NCI-H2196 (cell line): ENCODE results near the gene CHCHD6.

Experiments
- DNase-seq: peaks from one replicate; lab custom pipeline; 2025; ENCODE audit not compliant: unreplicated experiment; lab: John Stamatoyannopoulos, UW

Gene CHCHD6

DNA sequence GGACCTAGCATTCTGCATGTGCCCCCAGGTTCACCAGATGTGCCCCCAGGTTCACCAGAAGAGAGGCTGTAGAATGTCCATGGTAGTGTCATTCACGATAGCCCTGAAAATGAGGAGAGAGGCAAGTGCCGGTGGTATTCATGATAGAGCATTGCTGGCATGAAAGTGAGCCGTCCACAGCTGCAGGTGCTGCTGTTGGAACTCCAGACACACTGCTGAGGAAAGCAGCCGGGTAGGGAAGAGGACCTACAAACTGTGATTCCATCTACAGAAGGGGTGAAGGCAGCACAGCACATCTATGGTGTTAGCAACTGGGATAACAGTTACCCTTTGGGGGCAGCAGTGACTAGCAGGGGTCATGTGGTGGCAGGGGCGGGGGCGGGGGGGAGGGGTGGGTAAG, 153.9 kb downstream of the CHCHD6 start:
- no peak for DNase-seq

DNA sequence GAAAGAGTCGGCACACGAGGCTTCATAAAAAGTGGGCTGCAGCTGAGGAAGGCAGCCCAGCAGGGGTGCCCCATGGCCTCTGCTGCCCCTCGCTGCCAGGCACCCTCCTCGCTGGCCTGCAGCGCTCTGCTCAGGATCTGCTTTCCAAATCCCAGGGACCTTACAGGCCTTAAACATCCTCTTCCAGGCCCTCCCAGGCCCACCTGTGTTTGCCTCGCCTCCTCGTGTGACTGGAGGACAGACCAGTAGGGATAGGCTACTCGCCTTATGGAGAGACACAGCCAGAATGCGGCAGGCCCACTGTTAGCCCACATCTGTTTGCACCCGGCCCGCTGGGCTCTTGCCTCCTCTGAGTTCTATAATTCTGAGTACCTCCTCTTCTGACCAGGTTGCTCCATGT, 154.4 kb downstream of the CHCHD6 start:
- DNase-seq: no peak

DNA sequence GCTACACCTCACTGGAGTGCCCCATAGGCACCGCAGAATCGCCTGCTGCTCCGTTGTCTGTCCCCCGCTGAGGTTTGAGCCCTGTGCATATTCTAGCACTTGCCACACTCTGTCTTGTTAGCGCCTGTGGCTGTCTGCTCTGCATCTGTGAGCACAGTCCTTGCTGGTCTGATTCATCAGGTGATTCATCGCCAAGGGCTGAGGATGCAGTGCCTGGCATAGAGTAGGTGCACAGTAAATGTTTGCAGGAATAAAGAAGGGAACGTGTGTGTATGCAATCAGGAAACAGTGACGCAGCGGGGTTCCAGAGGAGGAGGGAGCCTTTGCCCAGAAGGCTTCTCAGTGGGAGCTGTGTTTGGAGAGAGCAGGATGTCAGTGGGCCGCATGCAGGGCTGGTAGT, 154.8 kb downstream of the CHCHD6 start:
- no peak for DNase-seq

DNA sequence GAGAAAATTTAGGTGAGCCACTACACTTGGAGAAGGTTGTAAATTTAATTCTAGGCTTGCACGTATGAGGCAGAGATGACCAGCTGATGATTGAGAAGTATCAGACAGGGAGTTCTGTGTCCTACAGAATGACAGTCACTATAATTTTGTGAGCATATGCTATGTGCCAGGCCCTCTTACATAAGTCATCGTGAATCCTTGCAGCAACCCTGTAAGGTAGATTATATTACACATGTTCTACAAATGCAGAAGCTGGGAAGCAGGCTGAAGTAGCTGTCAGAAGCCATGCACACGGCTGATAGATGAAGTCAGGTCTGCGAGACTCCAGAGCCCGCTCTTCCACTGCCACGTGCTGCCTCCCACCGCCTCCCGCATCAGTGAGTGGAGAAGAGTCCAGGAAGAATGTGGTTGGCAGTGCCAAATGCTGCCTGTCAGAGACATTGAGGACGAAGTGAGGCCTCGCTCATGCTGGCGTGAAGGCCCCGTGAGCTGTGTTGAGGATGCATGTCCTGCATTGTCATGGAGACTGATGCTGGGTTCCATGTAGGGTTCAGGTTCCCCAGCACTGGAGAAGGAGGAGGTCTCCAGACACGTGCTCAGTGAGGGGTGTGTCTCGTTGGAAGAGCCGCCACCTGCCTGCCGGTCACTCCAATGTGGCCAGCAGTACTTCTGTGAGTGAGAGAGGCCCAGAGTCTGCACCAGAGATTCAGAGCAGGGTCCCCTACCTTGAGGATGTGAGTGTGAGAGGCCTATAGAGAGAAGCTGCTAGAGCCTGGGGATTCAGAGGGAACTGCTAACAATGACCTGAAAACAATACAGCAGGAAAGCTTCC, 155.6 kb downstream of the CHCHD6 start:
- no peak for DNase-seq

DNA sequence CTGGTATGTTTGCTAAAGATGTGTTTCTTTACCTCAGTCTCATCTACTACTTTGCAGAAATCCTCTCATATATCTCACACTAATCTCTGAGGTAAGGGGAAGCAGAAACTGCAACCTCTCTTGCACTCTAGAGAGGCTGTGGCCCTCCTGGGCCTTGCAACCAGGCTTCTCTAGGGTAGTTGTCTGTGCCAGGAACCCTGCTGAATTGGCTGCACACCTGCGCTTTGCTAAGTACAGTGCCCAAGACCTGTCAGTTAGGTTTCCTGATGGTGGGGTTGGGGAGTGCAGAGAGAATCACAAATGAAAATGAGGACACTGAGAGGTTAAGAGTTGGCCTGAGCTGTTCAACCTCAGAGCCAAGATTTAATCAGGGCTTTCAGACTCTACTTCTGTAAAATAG, 161.7 kb downstream of the CHCHD6 start:
- DNase-seq: no peak

DNA sequence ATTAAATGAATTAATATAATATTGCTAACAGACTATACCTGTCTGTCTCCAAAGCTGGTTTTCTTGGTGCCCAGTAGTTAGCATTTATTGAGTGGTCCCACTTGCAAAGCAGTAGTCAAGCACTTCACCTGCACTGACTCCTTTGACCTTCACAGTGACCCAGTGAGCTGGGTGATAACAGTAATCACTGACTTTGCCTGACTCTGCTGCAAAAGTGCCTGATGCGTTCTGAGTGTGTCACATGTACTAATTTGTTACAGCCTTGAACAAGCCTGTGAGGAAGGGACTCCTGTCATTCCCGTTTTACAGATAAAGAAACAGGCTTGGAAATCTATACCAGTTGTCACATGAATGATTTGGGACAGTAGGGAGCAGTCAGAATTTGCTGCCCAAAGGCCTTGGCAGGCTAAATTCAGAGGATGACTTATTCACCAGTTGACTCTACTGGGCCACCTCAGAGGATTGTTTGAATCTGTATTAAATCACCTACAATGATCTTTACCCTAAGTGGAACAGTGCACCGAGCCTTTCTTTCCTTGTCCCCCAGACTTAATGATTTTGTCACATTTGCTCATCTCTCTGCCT, 162.2 kb downstream of the CHCHD6 start:
- no peak for DNase-seq

DNA sequence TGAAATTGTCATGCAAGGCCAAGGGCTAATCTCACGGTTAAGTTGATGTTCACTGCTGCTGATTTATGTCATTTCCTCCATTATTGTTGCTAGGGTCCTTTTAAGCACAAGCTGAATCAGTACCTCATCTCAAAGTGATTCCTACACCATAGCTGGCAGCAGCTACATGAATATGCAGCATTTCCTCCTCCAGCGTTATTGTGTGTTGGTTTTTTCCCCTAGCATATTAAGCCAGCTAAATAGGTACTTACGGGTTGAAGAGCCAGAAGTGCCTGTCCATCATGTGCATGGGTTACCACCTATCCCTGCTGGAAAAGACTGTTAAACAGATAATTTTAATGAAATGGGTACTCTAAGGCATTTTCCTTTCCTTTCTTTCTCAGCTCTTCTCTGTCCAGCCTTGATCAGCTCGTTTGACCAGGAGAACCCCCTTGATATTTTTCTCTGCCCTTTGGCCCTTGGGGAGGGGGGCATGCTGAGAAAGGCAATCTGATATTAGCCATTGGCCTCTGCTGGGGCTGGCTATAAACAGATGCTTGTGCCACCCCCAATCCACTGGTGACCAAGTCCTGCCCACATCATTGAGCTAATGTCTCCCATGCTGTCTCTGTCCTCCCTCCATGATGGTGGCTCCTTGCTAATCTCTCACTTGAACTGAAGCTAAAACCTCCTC, 163.3 kb downstream of the CHCHD6 start:
- DNase-seq: no peak

DNA sequence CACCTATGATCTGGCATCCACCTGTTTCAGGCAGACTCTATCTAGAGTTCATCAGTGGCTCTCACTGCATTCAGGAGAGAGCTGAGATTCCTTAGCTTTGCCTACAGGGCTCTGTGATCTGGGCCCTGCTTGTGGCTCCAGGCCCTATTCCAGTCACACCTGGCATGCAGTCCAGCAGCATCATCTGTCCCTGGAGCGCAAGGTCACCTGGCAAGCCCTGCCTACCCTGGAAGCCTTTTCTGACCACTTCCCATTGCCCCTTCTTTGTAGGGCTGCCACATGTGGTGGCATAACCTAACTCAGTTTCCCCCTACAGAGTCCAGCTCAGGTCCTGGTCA, 163.8 kb downstream of the CHCHD6 start:
- no peak for DNase-seq

DNA sequence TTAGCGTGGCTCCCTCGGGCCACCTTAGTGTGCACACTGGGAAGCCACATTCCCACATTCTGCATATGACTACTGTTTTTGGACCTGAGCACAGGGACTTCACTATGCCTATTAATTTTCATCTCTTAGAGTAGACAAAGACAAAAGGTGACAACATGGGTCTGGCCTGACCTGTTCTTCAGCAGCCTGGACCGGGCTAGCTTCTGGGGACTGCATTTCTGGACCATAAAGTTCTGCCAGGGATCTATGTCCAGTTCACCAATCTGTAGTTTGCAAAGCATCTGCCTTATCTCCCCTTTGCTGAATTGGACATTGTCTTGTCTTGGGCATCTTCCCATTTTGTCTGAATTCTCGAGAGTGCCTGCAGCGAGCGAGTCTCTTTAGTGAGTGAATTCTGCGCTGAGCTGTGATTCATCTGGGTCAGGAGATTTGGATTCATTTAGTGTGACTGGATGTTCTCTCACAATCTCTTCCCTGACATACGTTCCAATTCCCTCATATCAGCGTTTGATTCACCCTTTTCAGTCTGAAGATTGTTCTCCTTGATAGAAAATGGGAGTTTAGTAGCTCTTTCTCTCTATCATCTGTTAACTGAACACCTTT, 166.7 kb downstream of the CHCHD6 start:
- no peak for DNase-seq

DNA sequence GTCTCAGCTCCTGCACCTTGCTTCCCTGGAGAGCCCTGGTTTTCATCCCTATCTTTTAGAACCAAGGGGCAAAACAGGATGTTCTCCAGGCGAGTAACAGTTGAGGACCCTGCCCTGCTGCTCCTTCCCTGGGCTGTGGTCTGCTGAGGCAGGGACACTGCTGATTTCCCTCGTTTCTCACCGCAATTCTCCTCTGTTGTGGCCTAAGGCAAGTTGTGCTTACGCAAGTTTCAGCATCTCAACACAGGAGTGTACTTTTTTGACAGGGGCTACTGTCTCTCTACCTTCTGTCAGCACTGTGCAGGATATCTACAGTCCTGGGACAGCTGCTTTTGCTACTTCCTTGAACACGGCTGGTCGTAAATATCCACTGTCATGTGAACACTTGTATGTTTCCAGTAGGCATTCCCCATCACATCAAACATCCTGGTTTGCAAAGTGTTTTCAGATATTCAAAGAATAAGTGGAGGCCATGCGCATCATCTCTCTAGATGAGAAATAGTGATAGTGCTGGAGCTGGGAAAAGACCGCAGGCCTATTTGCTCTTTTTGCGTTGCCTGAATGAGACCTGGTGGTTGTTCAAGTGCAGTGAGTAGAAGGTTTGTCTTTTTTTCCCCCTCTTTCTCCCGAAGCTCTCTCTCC, 168.8 kb downstream of the CHCHD6 start:
- DNase-seq: no peak

DNA sequence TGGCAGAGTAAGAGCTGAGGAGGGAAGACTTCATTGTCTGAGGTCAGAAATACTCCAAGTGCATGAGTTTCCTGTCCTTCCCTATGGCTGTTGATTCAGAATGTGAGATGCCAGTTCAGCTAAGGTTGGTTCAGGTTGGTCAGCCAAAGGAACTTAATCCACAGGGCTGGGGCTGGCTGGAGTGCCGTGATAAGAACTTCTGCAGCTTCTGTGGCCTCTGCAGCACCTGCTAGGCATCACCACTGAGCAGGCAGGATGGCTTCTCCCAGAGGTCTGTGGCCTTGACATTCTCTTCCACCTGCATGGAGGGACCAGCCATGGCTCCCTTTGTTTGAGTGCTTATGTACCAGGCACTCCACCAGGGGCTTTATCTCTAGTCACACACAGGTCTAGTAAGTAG, 169.4 kb downstream of the CHCHD6 start:
- no peak for DNase-seq

DNA sequence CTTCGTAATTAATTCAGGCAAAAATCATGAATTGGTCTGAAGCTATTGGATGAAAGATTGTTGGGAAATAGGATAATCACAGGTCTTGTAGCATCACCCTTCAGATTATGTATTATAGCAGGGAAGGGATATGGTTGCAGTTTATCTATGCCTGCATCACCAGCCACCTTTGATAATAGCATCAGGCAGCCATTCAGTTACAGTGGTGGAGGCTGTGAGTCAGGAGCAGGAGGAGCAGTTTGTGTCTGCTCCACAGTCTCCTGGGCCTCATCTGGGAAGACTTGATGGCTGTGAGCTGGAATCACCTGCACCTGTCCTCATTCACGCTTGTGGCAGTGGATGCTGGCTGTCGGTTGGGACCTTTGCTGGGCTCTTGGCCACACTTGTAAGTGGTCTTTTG, 174.6 kb downstream of the CHCHD6 start:
- no peak for DNase-seq

DNA sequence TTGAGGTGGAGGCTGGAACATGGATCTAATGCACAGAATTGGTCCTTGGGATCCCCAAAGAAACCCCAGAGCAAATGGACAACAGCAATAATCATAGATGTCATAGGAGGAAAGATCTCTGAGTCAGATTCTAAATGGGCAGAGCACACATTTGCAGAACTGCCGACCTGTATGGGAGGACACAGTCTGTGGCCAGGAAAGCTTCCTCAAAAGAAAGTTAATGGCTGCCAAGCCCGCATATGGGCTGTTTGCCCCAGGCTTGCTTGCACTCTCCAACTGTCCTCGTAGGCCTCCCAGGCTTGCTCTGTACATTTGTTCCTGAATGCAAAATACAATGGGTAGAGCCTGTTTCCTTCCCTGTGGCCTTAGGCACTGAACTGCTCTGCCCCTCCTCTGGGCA, 176.9 kb downstream of the CHCHD6 start:
- no peak for DNase-seq

DNA sequence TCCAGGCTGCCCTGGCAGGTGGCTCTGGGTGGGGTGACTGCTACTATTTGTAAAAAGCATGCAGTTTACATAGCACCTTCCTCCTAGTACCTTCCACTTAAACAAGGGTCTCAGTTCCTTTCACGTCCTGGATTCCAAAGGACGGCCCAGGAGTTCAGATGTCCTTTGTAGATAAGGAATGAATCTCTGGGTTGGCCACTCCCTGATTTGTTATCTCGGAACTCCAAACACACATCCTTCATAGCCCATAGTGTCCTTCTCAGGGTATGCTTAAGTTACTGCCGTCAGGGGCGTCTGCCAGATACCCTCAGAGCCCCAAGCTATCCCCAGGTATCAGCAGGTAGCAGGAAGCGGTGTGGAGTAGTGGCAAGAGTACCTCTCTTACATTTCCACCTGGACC, 177.8 kb downstream of the CHCHD6 start:
- no peak for DNase-seq

DNA sequence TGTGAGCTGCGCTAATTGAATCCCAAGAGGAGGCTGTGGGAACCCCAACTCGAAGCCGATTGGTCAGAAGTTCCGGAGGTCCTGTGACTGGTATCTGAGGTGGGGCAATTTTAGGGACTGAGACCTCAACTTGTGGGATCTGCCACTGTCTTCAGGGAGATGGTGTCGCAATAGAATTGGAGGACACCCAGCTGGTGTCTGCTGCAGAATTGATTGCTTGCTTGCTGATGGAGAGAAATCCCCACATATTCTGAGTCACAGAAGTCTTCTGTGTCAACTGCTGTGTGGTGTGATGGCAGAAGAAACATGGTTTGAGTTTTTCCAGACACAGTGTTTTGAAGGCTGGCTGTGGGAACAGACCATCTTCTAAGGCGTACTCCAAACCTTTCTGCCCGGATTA, 179.2 kb downstream of the CHCHD6 start:
- no peak for DNase-seq

DNA sequence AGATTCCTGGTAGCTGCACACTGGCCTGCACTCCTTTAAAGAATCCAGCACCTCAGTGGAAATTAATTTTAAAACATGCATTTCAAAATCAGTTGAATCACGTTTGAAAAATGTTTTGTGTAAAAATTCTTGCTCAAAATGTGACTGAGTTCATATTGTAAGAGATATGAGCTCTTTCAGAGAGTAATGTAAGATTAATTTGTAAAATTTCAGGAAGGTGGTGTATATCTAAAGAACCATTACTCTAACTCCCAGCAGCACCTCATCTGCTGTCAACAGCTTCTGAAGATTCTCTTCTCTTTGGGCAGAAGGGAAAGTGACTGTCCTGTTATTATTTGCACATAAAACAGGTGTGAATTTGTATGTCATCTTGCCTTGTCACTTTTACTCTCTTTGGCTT, 181.4 kb downstream of the CHCHD6 start:
- no peak for DNase-seq

DNA sequence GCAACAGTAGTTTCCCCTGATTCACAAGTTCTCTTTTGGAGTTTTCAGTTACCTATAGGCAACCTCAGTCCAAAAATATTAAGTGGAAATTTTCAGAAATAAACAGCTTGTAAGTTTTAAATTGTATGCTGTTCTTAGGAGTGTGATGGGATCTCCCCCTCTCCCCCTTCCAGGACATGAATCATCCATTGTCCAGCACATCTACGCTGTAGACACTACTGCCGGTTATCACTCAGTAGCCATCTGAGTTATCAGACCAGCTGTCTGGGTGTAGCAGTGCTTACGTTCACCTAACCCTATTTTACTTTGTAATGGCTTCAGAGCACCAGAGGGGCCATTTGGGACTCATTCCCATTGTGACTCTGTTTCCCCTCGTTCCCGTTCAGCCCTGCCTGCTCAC, 182.2 kb downstream of the CHCHD6 start:
- no peak for DNase-seq

DNA sequence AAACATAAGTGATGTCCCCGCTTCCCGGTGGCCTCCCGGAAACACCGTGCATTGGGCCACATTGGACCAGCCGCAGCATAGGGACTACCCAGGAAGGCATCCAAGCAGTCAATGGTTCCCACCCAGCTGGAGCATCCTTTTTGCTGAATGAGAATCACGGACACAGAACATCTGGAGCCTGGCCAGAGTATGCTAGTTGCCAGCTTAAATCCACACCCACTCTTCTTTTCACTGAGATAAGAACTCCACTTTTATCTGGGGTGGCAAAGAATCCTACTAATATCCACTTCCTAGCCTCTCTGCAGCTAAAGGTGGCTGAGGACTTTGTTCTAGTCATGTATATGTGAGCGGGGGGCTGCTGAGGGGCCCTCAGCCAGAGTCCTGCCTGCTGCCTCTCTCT, 183.6 kb downstream of the CHCHD6 start:
- DNase-seq: no peak

DNA sequence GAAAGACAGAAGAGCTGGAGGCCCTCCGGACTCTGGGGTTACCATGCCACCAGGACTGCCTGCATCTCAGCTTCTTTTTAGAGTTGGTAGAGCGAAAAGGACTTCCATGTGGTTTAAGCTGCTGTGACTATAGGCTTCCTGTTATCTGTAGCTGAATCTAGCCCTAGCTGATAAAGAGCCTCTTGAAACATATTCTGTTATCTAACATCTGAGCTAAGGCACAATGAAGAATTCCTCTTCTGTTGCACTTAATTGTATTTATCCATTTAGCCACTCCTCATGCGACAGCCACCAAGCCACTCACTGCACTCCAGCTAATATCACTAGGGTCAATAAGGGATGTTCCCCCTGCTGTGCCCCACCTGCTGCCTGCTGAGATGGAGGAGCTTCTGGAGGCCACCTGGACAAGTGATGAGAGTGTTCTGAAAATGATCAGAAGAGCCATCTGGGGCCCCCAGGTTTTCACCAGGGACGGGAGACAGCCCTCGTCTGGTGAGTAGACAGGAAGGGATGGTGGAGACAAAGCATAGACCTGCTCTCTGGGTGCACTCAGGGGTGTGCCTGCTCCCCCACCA, 184.2 kb downstream of the CHCHD6 start:
- peak; percentile 30 for DNase-seq

DNA sequence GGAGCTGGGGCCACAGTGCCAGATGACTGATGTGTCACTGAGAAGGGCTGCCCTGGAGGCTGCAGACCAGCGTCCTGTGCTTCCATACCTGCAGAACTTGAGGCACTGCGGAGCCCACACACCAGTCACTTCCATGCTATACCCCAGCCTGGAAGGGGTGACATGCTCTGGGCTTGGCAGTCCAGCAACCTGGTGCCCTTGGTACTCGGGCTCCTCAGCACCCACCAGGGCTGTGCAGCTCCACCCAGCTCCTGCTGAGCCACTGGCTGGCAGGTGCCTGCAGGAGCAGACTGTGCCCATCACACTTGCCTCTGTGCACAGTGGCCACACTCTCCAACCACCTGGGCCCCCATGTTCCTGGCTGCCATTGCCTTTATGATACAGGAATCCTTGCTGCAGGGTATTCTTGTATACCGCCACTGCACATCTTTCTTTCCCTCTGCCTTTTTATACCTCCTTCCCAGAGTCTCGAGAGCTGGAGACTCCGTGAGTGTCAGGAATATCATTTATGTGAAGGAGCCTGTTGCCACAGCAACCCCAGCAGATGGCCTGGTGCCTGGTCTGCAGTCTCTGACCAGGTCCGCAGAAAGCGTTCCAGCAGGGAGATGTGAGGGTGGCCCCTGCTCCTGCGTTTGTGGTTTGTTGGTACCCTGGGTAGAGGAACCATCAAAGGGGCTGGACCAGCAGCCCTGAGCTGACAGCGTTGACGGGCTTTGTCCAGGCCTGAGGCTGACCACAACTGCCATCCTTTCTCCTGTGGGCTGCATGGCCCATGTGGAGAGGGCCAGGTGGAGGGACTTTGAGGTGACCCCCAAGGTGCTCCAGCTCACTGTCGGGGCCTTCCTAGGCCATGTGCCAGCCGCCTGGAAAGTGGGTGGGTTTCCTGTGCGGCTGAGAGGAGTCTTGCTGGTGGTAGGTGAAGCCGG, 185.5 kb downstream of the CHCHD6 start:
- DNase-seq: no peak
